Memory B cell (primary cell): ENCODE measurements around the gene ZFTA.
A peak's percentile ranks its signal among the peaks of the same experiment; 100 is the strongest.
"Not testable (repeated sequence)": the region's sequence is repeated elsewhere in the genome, so short reads cannot be mapped to it uniquely, and the experiment has no call there.

Experiments
- ATAC-seq: fragments of 150-1000 bp; cut with Tn5 transposase; 2 replicates; pipeline ENCODE4 v1.10.0; 2021; ENCODE audit warnings: low read depth, mild to moderate bottlenecking, moderate library complexity
- DNase-seq, 2 donors: peaks; one replicate each; pipeline ENCODE4 v3.0.0; 2022; ENCODE audit warnings: low spot score in 2 of 2
- H3K27ac Mint-ChIP-seq: one replicate; pipeline ENCODE4 v1.8.0; 2022; ENCODE audit warnings: mild to moderate bottlenecking, moderate library complexity, mixed read lengths
- H3K27me3 Mint-ChIP-seq: one replicate; pipeline ENCODE4 v1.8.0; 2022; ENCODE audit warnings: mixed read lengths
- H3K36me3 Mint-ChIP-seq: one replicate; pipeline ENCODE4 v1.8.0; 2022; ENCODE audit warnings: mild to moderate bottlenecking, mixed read lengths
- H3K4me1 Mint-ChIP-seq: one replicate; pipeline ENCODE4 v1.8.0; 2022; ENCODE audit warnings: mixed read lengths
- H3K4me3 Mint-ChIP-seq: one replicate; pipeline ENCODE4 v1.8.0; 2022; ENCODE audit warnings: mild to moderate bottlenecking, moderate library complexity, mixed read lengths
- H3K9me3 Mint-ChIP-seq: one replicate; pipeline ENCODE4 v1.8.0; 2022; ENCODE audit warnings: mixed read lengths

Gene ZFTA

DNA sequence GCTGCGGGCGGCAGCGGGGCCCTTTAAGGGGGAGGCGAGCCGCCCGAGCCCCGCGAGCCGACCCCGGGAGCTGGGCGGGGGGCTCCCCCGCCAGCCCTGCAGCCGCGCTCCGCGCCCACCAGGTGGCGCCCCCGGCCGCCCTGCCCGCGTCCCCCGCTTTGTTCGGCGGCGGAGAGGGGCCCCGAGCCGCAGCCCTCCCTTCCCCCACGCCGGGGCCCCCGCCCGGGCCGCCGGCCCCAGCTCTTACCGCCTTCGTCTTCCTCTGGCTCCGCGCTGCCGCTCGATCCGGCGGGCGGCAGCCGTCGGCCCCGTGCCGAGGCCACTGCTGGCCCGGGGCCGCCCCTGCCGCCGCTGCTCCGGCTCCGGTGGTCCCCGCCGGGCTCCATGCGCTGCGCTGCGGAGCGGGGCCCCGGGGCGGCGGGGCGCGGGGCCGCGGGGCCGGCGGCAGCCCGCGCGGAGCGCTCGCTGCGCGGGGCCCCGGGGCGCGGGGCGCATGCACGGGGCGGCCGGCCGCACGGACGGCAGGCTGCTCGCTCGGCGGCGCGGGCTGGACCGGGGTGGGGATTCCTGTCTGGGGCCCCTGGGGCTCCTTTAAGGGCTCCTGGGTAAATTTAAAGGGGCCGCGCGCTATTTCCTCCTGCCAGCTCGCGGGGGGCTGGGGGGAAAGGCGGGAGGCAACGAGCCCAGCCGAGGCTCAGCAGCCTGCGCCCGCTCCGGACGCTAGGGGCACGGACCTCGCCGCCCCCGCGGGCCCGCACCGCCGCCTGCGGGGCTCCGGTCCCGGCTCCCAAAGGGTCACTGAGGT lies at the start of gene ZFTA:
ZFTA (minus strand) TSS at position 539 of the 805 bp plus-strand sequence; CDS start at position 386, 153 bp downstream.
- Mint-ChIP-seq H3K9me3 (no peaks in the 10 kb centered on the region), H3K36me3 (no peaks in the 10 kb centered on the region), H3K4me1 (peaks cover 4% of the 10 kb centered on the region), H3K27me3 (peaks cover 2% of the 10 kb centered on the region), H3K27ac (peak within 1 kb of the TSS; percentile 72), H3K4me3 (peak within 1 kb of the TSS; percentile 92)
- peak; percentile 73 to 89 for DNase-seq
- peak; percentile 71 for ATAC-seq

DNA sequence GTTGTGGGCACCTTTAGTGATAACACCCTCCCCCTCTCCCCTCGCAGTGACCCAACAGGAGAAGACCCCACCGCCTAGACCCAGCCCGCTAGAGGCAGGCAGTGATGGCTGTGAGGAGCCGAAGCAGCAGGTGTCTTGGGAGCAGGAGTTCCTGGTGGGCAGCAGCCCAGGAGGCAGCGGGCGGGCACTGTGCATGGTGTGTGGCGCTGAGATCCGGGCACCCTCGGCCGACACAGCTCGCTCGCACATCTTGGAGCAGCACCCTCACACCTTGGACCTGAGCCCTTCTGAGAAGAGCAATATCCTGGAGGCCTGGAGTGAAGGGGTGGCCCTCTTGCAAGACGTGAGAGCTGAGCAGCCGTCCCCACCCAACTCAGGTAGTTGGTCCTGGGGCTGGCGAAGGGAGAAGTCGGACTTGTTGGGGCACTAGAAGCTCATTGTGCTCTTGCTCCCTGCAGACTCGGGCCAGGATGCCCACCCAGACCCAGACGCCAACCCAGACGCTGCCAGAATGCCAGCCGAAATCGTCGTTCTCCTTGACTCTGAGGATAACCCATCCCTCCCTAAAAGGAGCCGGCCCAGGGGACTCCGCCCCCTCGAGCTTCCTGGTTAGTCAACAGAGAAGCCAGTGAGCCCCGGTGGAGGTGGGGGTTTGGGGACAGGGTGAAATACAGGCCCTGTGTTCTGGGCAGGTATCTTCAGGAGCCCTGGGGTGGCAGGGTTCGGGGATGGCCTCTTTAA lies 49.4 kb upstream of the ZFTA start:
- DNase-seq (no peak), ATAC-seq (no peak)
- H3K9me3 Mint-ChIP-seq: no peaks in the 10 kb centered on the region
- no peak overlapping the region for H3K4me3 Mint-ChIP-seq
- H3K36me3 Mint-ChIP-seq: peaks cover 24% of the 10 kb centered on the region
- no peaks in the 10 kb centered on the region for H3K27me3 Mint-ChIP-seq
- no peak overlapping the region for H3K27ac Mint-ChIP-seq
- H3K4me1 Mint-ChIP-seq: peaks cover 17% of the 10 kb centered on the region

DNA sequence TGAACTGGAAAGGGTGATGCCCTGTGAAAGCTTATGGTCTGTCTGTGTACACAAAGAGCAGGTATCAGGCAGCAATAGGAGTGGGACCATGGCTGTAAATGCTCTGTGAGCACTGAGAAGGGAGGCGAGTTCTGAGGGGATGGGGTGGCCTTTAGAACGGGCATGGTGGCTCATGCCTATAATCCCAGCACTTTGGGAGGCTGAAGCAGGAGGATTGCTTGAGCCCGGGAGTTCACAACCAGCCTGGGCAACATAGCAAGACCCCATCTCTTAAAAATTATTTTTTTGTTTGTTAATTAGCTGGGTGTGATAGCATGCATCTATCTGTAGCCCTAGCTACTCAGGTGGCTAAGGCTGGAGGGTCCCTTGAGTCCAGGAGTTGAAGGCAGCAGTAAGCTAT lies 48.2 kb upstream of the ZFTA start:
- ATAC-seq: no peak
- H3K27ac Mint-ChIP-seq: no peak overlapping the region
- peaks cover 19% of the 10 kb centered on the region for H3K4me1 Mint-ChIP-seq
- no peaks in the 10 kb centered on the region for H3K9me3 Mint-ChIP-seq
- H3K4me3 Mint-ChIP-seq: no peak overlapping the region
- no peak for DNase-seq
- no peaks in the 10 kb centered on the region for H3K27me3 Mint-ChIP-seq
- H3K36me3 Mint-ChIP-seq: peaks cover 18% of the 10 kb centered on the region

DNA sequence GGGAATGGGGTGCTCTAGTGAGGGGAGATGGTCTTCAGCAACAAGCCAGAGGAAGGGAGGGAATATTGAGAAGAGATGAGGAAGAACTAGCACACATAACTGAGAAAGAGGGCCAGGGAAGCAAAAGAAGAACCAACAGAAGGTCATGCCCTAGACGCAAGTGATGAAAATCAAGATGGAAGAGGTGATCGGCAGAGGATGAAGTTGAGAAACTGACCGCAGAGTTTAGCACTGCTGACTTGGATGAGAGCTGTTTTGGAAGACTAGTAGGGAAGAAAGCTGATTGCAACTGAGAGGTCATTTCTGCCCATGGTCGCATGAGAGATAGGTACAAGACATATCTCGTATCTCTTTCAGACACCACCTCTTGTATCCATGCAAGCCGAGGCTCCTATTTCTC lies 47.6 kb upstream of the ZFTA start:
- H3K9me3 Mint-ChIP-seq: no peaks in the 10 kb centered on the region
- H3K27ac Mint-ChIP-seq: no peak overlapping the region
- H3K27me3 Mint-ChIP-seq: no peaks in the 10 kb centered on the region
- H3K36me3 Mint-ChIP-seq: peaks cover 14% of the 10 kb centered on the region
- peaks cover 19% of the 10 kb centered on the region for H3K4me1 Mint-ChIP-seq
- DNase-seq (no peak), ATAC-seq (no peak)
- no peak overlapping the region for H3K4me3 Mint-ChIP-seq

DNA sequence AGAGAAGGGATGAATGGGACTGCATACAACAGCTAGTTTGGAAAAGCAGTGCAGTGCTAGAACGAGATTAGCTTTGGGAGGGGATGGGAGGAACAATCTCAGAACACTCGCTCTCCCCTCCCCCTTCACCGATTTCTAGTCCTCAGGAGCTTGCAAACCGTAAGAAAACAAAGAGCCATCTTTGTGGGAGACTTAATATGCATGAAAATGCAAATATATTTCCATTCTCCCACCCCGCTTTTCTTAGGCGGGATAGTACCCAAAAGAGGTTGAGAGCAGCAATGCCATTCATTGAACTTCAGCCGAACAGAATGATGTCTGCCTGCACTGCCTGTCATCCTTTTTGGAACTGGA lies 45.8 kb upstream of the ZFTA start:
- Mint-ChIP-seq H3K27me3 (no peaks in the 10 kb centered on the region), H3K4me3 (peak overlapping the region; percentile 84), H3K27ac (no peak overlapping the region), H3K36me3 (peaks cover 7% of the 10 kb centered on the region), H3K9me3 (no peaks in the 10 kb centered on the region), H3K4me1 (peaks cover 19% of the 10 kb centered on the region)
- DNase-seq (no peak), ATAC-seq (peak; percentile 14)

DNA sequence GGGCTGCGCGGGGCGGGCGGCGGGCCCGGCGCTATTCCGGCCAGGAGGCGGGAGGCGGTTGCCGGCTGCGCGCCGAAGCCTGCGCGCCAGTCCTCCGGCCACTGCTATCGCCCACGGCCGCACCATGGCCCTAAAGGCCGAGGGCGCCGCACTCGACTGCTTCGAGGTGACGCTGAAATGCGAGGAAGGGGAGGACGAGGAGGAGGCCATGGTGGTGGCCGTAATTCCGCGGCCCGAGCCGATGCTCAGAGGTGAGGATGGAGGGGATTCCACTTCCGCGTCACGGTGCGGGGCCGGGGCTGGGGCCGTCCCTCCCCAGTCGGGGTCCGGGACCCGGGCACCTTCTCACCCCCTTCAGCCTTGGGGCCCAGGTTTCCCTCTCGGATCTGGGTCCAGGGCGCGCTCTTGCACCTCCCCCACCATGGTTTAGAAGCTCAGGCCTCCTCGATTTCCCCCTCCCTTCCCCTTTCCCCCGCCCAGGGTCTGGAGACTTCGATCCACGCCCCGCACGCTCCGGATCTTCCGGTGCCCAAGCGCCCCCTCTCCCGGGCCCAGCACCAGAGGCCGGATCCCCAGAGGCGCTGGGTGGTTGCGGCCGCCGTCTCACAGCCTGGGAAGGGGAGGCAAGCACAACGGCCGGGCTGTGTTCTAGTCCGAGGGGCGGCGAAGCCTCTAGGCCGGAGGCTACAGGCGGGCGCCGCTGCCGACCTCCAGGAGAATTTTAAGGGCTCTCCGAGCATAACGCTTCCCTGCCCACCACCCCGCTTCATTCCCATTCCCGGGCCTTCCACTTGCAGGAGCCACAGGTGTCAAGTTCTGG lies 45.2 kb upstream of the ZFTA start:
- no peak overlapping the region for H3K27ac Mint-ChIP-seq
- DNase-seq: peak in 1 of 2 donors; percentile 25
- H3K4me3 Mint-ChIP-seq: peak overlapping the region; percentile 84
- no peaks in the 10 kb centered on the region for H3K27me3 Mint-ChIP-seq
- H3K4me1 Mint-ChIP-seq: peaks cover 19% of the 10 kb centered on the region
- H3K36me3 Mint-ChIP-seq: peaks cover 7% of the 10 kb centered on the region
- no peaks in the 10 kb centered on the region for H3K9me3 Mint-ChIP-seq
- peak; percentile 23 for ATAC-seq

DNA sequence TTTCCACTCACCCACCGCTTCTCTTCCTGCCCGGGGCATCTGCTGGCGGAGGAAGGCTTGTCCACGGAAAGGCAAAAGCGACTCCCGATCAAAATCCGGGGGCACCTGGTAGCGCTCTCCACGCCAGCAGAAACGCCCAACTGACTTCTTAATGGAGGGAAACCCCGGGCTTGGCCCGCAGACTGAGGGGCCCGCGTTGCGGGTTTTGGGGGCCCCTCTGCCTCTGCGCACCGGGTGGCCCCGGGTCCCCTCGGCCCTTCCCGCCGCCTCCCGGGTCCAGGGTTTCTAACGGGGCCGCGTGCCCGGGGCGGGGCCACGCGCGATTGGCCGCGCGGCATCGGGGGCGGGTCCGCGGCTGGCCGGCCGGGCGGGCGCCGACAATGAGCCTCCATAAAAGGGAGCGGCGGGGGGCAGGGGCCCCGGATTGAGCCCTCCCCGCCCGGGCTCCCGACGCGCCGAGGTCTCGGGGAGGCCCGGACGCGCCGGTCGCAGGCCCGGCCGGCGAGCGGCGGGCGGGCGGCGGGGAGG lies 44.5 kb upstream of the ZFTA start, which contains the start of gene SPINDOC:
SPINDOC (plus strand) TSS at position 422 of the 528 bp plus-strand sequence. CDS start 231 bp downstream, outside the sequence.
- H3K36me3 Mint-ChIP-seq: peaks cover 7% of the 10 kb centered on the region
- no peaks in the 10 kb centered on the region for H3K27me3 Mint-ChIP-seq
- no peaks in the 10 kb centered on the region for H3K9me3 Mint-ChIP-seq
- DNase-seq (peak; percentile 53 to 70), ATAC-seq (peak; percentile 91)
- H3K27ac Mint-ChIP-seq: no peak within 1 kb of the TSS
- H3K4me3 Mint-ChIP-seq: peak within 1 kb of the TSS; percentile 84
- peaks cover 19% of the 10 kb centered on the region for H3K4me1 Mint-ChIP-seq

DNA sequence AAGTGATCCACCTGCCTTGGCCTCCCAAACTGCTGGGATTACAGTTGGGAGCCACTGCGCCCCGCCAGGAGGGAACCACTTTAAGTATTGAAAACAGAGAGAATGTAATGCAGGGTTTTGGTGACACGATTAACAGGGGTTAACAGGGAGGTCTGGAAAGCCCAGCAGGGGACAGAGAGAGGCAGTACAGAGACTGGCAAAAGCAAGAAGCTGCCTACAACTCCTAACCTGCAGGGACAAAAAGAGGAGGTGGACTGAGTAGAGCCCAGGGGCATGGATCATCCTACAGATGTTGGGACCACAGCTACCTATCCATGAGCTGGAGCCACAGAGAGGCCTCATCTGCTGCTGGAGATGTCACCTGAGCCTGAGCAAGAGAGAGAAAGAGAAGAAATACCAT lies 42.9 kb upstream of the ZFTA start:
- DNase-seq (no peak), ATAC-seq (no peak)
- peaks cover 3% of the 10 kb centered on the region for H3K36me3 Mint-ChIP-seq
- no peaks in the 10 kb centered on the region for H3K27me3 Mint-ChIP-seq
- no peak overlapping the region for H3K27ac Mint-ChIP-seq
- no peak overlapping the region for H3K4me3 Mint-ChIP-seq
- H3K9me3 Mint-ChIP-seq: no peaks in the 10 kb centered on the region
- H3K4me1 Mint-ChIP-seq: peaks cover 19% of the 10 kb centered on the region

DNA sequence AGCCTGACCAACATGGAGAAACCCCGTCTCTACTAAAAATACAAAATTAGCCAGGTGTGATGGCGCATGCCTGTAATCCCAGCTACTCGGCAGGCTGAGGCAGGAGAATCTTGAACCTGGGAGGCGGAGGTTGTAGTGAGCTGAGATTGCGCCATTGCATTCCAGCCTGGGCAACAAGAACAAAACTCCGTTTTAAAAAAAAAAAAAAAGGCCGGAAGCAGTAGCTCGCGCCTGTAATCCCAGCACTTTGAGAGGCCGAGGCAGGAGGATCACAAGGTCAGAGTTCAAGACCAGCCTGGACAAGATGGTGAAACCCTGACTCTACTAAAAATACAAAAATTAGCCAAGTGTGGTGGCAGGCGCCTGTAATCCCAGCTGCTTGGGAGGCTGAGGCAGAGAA lies 41.8 kb upstream of the ZFTA start:
- not testable (repeated sequence) for ATAC-seq, H3K27me3 Mint-ChIP-seq, DNase-seq, H3K9me3 Mint-ChIP-seq, H3K4me3 Mint-ChIP-seq, H3K27ac Mint-ChIP-seq, H3K36me3 Mint-ChIP-seq
- peaks cover 14% of the 10 kb centered on the region for H3K4me1 Mint-ChIP-seq

DNA sequence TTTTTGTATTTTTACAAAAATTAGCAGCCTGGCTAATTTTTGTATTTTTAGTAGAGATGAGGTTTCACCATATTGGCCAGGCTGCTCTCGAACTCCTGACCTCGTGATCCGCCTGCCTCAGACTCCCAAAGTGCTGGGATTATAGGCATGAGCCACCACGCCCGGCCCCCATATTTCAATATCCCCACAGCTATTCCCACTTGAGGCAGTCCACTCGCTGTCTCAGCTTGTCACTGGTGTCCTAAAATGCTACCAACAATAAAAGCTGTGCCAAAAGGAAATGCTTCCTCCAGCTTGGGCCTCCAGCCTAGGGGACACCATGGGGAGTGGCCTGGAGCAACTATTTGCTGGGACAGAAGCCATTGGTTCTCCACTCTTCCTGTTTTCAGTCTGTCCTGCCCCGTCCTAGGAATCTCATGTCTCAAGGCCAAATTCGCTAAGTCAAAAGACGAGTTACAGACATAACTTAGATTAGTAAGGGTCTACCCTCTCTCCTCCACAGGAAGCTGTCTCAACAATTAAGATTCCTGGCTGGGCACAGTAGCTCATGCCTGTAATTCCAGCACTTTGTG lies 37.4 kb upstream of the ZFTA start:
- H3K4me1 Mint-ChIP-seq: peaks cover 3% of the 10 kb centered on the region
- H3K4me3 Mint-ChIP-seq: no peak overlapping the region
- peaks cover under 1% of the 10 kb centered on the region for H3K36me3 Mint-ChIP-seq
- no peaks in the 10 kb centered on the region for H3K27me3 Mint-ChIP-seq
- DNase-seq (no peak), ATAC-seq (no peak)
- no peak overlapping the region for H3K27ac Mint-ChIP-seq
- no peaks in the 10 kb centered on the region for H3K9me3 Mint-ChIP-seq

DNA sequence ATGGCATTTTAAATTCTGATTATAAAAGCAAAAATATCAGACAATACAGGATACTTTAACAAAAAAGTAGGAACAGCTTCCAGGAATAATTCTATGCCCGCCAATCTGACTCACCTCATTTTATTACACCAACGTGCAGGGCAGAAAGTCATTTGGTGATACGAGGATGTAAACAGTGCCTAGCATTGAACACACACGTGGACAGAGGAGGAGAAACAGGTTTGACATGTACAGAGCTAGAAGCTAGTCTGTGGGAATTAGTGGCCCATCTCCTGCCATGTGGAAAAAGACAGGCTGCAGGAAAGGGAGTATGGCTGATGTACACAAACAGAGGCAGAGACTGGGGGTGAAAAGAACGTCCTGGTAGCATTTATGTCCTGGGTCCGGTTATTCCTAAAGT lies 35.7 kb upstream of the ZFTA start:
- H3K4me1 Mint-ChIP-seq: peaks cover 3% of the 10 kb centered on the region
- no peaks in the 10 kb centered on the region for H3K9me3 Mint-ChIP-seq
- no peak for DNase-seq
- no peak for ATAC-seq
- peaks cover 1% of the 10 kb centered on the region for H3K27me3 Mint-ChIP-seq
- no peak overlapping the region for H3K4me3 Mint-ChIP-seq
- no peak overlapping the region for H3K27ac Mint-ChIP-seq
- H3K36me3 Mint-ChIP-seq: peaks cover 1% of the 10 kb centered on the region

DNA sequence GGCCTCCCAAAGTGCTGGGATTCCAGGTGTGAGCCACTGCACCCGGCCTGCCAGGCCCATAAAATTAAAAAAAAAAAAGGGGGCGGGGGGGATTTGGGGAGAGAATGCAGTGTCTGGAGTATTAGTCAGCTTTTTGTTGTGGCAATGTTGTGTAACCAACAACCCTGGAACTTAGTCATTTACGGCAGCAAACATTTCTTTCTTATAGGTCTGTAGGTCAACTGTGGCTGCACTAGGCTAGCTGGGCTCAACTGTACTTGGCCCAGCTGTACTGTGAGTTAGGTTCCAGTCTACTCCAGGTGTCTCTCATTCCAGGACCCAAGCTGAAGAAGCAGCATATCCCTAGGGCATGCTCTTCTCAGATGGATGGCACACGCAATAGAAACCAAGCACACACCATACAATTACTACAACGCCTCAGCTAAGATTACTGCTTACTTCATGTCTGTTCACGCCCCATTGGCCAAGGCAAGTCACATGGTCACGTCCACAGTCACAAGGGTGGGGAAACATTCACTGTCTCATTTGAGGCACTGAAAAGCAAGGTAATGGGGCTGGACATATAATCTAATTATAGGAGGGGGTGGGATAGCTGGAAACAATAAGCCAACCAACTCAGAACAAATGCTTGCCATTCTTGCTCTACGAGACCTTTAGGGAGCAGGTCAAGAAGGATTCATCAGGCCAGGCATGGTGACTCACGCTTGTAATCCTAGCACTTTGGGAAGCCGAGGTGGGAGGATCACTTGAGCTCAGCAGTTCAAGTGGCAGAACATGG lies 34.3 kb upstream of the ZFTA start:
- no peak overlapping the region for H3K4me3 Mint-ChIP-seq
- H3K9me3 Mint-ChIP-seq: no peaks in the 10 kb centered on the region
- DNase-seq (no peak), ATAC-seq (peak; percentile 47)
- H3K27ac Mint-ChIP-seq: no peak overlapping the region
- H3K27me3 Mint-ChIP-seq: peaks cover 6% of the 10 kb centered on the region
- H3K36me3 Mint-ChIP-seq: peaks cover 1% of the 10 kb centered on the region
- H3K4me1 Mint-ChIP-seq: peaks cover 3% of the 10 kb centered on the region

DNA sequence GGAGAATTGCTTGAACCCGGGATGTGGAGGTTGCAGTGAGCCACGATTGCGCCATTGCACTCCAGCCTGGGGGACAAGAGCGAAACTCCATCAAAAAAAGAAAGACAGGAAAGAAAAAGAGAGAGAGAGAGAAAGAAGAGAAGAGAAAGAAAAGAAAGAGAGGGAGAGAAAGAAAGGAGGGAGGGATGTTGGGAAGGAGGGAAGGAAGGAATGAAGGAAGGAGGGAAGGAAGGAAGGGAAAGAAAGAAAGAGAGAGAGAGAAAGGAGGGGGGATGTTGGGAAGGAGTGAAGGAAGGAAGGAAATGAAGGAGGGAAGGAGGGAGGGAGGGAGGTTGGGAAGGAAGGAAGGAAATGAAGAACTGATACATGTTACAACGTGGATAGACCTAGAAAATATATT lies 32.3 kb upstream of the ZFTA start:
- H3K4me3 Mint-ChIP-seq: no peak overlapping the region
- no peak for ATAC-seq
- H3K4me1 Mint-ChIP-seq: peaks cover 3% of the 10 kb centered on the region
- H3K9me3 Mint-ChIP-seq: no peaks in the 10 kb centered on the region
- peaks cover 1% of the 10 kb centered on the region for H3K36me3 Mint-ChIP-seq
- no peak for DNase-seq
- H3K27ac Mint-ChIP-seq: no peak overlapping the region
- H3K27me3 Mint-ChIP-seq: peaks cover 12% of the 10 kb centered on the region
